GM23248 (cell line): Measurements from ENCODE around the gene SH3TC2. TPM values are rescaled to one million over a fixed set of nuclear protein-coding genes. Genes with fewer than 3 reads are reported as not detected.

Experiments
- DNase-seq: peaks from one replicate; pipeline ENCODE4 v3.0.0-alpha.2; 2015
- H2AFZ ChIP-seq: fragments of 200-600 bp; sonication (generic); 2 replicates; pipeline ENCODE4 v1.6.1; 2016; ENCODE audit warnings: antibody characterized with exemption
- H3F3A ChIP-seq: fragments of 200-600 bp; sonication (generic); 2 replicates; pipeline ENCODE4 v1.6.1; 2016; ENCODE audit warnings: mild to moderate bottlenecking, antibody characterized with exemption, mixed run types; ENCODE audit not compliant: insufficient read depth
- H3K27ac ChIP-seq: fragments of 200-600 bp; sonication (generic); 2 replicates; pipeline ENCODE4 v1.5.1; 2016; ENCODE audit warnings: mild to moderate bottlenecking
- H3K27me3 ChIP-seq: fragments of 200-600 bp; sonication (generic); replicated peaks from 2 replicates; pipeline ENCODE4 v1.6.1; 2016; ENCODE audit warnings: mild to moderate bottlenecking; ENCODE audit not compliant: insufficient read depth
- H3K36me3 ChIP-seq: fragments of 200-600 bp; sonication (generic); 2 replicates; pipeline ENCODE4 v1.6.1; 2016; ENCODE audit warnings: low read depth, mild to moderate bottlenecking
- H3K4me1 ChIP-seq: fragments of 200-600 bp; sonication (generic); 2 replicates; pipeline ENCODE4 v1.6.1; 2016; ENCODE audit warnings: mild to moderate bottlenecking; ENCODE audit not compliant: insufficient read depth
- H3K4me2 ChIP-seq: fragments of 200-600 bp; sonication (generic); one replicate; pipeline ENCODE4 v1.6.1; 2016; ENCODE audit warnings: mild to moderate bottlenecking; ENCODE audit not compliant: unreplicated experiment
- H3K4me3 ChIP-seq: fragments of 200-600 bp; sonication (generic); 2 replicates; pipeline ENCODE4 v1.5.1; 2016; ENCODE audit warnings: mild to moderate bottlenecking
- H3K79me2 ChIP-seq: fragments of 200-600 bp; sonication (generic); 2 replicates; pipeline ENCODE4 v1.6.1; 2016; ENCODE audit warnings: mild to moderate bottlenecking; ENCODE audit not compliant: insufficient read depth
- H3K9ac ChIP-seq: fragments of 200-600 bp; sonication (generic); 2 replicates; pipeline ENCODE4 v1.6.1; 2016; ENCODE audit warnings: mild to moderate bottlenecking
- H3K9me2 ChIP-seq: fragments of 200-600 bp; sonication (generic); 2 replicates; pipeline ENCODE4 v1.6.1; 2016; ENCODE audit warnings: mixed run types, mild to moderate bottlenecking, moderate library complexity; ENCODE audit not compliant: insufficient read depth
- H3K9me3 ChIP-seq: fragments of 200-600 bp; sonication (generic); one replicate; pipeline ENCODE4 v1.6.1; 2017; ENCODE audit warnings: low read depth
- H4K20me1 ChIP-seq: fragments of 200-600 bp; sonication (generic); 2 replicates; pipeline ENCODE4 v1.6.0; 2016; ENCODE audit not compliant: insufficient read depth
- EZH2 ChIP-seq: fragments of 200-600 bp; sonication (generic); IDR thresholded peaks from 2 replicates; pipeline ENCODE4 v1.6.1; 2018; ENCODE audit warnings: antibody characterized with exemption, mild to moderate bottlenecking; ENCODE audit not compliant: insufficient read depth, poor library complexity, severe bottlenecking
- EZH2phosphoT487 ChIP-seq: fragments of 200-600 bp; sonication (generic); IDR thresholded peaks from 2 replicates; pipeline ENCODE4 v1.6.1; 2018; ENCODE audit warnings: antibody characterized with exemption, moderate library complexity, mild to moderate bottlenecking, low read depth; ENCODE audit not compliant: insufficient read depth
- WGBS, 2 experiments: methylation state at CpG; one replicate each; pipeline ENCODE4 v1.1.6; 2015 to 2017; ENCODE audit warnings: low lambda C conversion rate in 2 of 2, low coverage in 1 of 2; ENCODE audit errors: missing lambda C conversion rate in 2 of 2; 5-methylcytosine and 5-hydroxymethylcytosine counted together
- in situ Hi-C: fragments of 300-500 bp; cut with MboI; formaldehyde crosslinking; loops from 2 replicates; pipeline ENCODE4 v1.15.0; 2020
- polyA plus RNA-seq: library from polyadenylated mRNA; unstranded; fragments of >200 nt; fragmentation: Nextera tagmentation; extraction: Ambion mirVana; gene quantifications from 2 replicates; pipeline ENCODE4 v1.2.1, GENCODE V29; 2016
- total RNA-seq: library from RNA; depleted of rRNA; stranded (reverse); fragments of >200 nt; shearing (Covaris generic); gene quantifications from 2 replicates; pipeline ENCODE4 v1.2.3, GENCODE V29; 2014

The SH3TC2 gene
- total and polyA plus RNA-seq, 2 experiments from 2014 or later, result 0.88 to 1.1 TPM

DNA sequence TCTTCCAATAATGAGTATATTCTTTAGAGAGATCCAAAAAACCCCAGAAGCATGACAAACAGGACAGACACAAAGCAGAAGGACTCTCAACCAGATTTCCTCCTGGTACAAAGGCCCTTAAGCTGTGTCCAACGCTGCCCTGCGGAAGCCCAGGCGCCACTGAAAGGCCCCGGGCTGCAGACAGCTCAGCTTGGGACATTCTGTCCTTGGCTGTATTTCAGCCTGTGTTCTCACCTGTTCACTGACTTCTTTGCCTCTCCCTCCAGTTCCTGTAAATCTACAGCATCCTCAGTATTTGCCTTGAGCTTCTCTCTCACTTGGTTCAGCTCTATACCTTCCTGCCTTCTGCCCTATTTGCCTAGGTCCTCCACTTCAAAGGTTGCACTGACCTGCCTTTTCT lies 96.5 kb downstream of the SH3TC2 start:
- H3F3A ChIP-seq, result peaks cover 4% of the 10 kb centered on the region; the same call in 1 of the 2 replicates
- H3K4me1 ChIP-seq, result peaks cover 39% of the 10 kb centered on the region
- TF ChIP-seq EZH2 (no peak), EZH2phosphoT487 (no peak)
- H2AFZ ChIP-seq, result no peak overlapping the region
- no peaks in the 10 kb centered on the region for H4K20me1 ChIP-seq
- no peak for DNase-seq
- H3K9me3 ChIP-seq, result no peaks in the 10 kb centered on the region
- 52 to 65% methylated on average over 4 of the region's 4 CpGs for WGBS, 2 experiments
- peak overlapping the region; percentile 18 for H3K4me2 ChIP-seq
- H3K4me3 ChIP-seq, result no peak overlapping the region
- H3K27me3 ChIP-seq, result no peaks in the 10 kb centered on the region
- peak overlapping the region; percentile 74 for H3K9ac ChIP-seq
- no peaks in the 10 kb centered on the region for H3K9me2 ChIP-seq
- H3K36me3 ChIP-seq, result no peaks in the 10 kb centered on the region
- no peaks in the 10 kb centered on the region for H3K79me2 ChIP-seq
- H3K27ac ChIP-seq, result peak overlapping the region; percentile 84
- in situ Hi-C loops, result no loop called here

DNA sequence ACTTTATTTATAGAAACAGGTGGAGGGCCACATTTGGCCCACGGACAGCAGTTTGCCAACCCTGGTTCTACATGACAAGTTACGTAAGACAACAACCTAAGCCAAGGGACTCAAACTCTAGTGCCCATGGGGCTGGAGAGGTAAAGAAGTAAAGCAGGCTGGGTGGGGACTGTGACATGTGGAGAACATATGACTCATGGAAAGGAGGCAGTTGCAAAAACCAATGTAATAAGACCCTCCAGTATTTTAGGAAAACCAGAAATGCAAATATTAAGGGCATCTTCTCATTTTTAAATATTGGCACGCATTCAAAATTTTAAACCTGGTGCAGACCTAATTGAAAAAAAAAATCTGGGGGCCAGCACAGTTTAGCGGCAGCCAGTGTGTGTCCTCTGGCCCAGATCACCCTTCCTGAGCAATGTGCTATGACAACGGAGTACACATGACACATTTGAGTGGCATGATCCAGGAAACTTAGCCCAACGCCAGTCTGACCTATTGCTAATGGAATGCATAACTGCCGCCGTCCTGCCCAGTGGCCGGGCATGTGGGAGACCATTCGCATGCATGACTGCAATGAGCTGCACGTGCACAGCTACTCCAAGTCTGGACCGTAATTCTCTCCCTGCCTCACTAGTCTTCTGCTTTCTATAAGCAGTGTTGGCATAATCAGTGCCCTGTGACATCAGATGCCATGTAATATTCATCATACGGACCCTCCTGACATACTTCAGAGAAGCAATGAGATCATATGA lies 97.2 kb downstream of the SH3TC2 start:
- no peak for TF ChIP-seq EZH2phosphoT487
- TF ChIP-seq EZH2, result no peak
- peak overlapping the region; percentile 74 for H3K9ac ChIP-seq
- WGBS, 2 experiments, result 8% methylated on average over 13 of the region's 13 CpGs
- peak overlapping the region; percentile 53 for H3K4me2 ChIP-seq
- no peaks in the 10 kb centered on the region for H3K9me2 ChIP-seq
- in situ Hi-C loops, result no loop called here
- no peaks in the 10 kb centered on the region for H4K20me1 ChIP-seq
- H3K4me3 ChIP-seq, result no peak overlapping the region
- H3K9me3 ChIP-seq, result no peaks in the 10 kb centered on the region
- H3K27me3 ChIP-seq, result no peaks in the 10 kb centered on the region
- peaks cover 4% of the 10 kb centered on the region; the same call in 1 of the 2 replicates for H3F3A ChIP-seq
- H3K79me2 ChIP-seq, result no peaks in the 10 kb centered on the region
- no peaks in the 10 kb centered on the region for H3K36me3 ChIP-seq
- H2AFZ ChIP-seq, result 0 out of 2 replicates have a peak overlapping the region, but pooled peaks have one; percentile 12
- peak; percentile 99 for DNase-seq
- peak overlapping the region; percentile 84 for H3K27ac ChIP-seq
- peaks cover 39% of the 10 kb centered on the region for H3K4me1 ChIP-seq

DNA sequence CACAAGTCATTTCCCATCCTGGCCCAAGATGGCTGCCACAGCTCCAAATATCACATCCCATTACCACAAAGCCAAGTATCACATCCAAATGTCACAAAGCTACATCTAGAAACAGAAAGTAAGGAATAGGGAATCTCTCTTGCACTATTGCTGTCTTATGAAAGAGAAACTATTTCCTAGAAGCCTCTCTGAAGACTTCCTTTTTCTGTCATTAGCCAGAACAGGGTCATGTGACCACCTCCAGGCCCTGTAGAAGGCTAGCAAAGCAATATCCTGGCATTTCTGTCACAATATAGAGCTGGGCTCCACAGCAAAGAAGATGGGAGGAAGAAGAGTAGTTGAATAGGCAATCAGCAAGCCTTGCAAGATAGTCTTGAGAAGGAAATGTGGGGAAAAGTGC lies 99.2 kb downstream of the SH3TC2 start:
- no peak for DNase-seq
- Histone ChIP-seq H3K9me2 (no peaks in the 10 kb centered on the region), H3K9ac (no peak overlapping the region), H3K4me2 (no peak overlapping the region), H3K4me3 (no peak overlapping the region), H3K27ac (no peak overlapping the region), H3F3A (peaks cover 4% of the 10 kb centered on the region; the same call in 1 of the 2 replicates), H3K4me1 (peaks cover 32% of the 10 kb centered on the region), H4K20me1 (no peaks in the 10 kb centered on the region), H3K27me3 (no peaks in the 10 kb centered on the region; the same call in 1 of the 2 replicates), H3K9me3 (no peaks in the 10 kb centered on the region), H3K79me2 (no peaks in the 10 kb centered on the region), H2AFZ (no peak overlapping the region), H3K36me3 (no peaks in the 10 kb centered on the region)
- in situ Hi-C loops, result no loop called here
- TF ChIP-seq EZH2 (no peak), EZH2phosphoT487 (no peak)

DNA sequence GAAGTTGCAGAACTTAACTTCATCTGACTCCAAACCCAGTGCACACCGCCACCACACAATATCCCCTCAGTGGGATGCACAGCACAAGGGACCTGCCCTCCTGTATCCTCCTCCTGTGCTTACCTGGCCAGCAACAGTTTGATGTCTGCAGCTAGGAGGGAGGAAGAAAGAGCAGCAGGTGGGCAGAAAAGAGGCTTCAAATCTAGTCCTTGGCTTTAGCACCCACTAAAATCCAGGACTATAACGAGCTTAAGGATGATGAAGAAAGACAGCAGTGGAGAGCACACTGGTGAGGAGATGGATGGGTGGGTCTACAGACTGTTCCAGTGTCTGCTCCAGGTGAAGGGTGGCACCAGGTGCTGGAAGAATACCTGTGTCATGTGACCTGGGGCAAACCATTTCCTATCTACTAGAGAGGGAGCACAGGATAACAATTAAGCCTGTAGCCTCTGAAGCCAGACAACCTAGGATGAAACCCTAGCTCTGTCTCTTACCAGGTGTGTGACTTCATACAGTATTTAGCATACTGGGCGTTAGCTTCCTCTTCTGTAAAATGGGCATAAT lies 100.0 kb downstream of the SH3TC2 start:
- Histone ChIP-seq H3K9me3 (no peaks in the 10 kb centered on the region), H3K79me2 (no peaks in the 10 kb centered on the region), H3K27ac (no peak overlapping the region), H3K36me3 (no peaks in the 10 kb centered on the region), H3K4me2 (no peak overlapping the region), H4K20me1 (no peaks in the 10 kb centered on the region), H3F3A (peaks cover 4% of the 10 kb centered on the region; the same call in 1 of the 2 replicates), H3K4me3 (no peak overlapping the region), H3K9me2 (no peaks in the 10 kb centered on the region), H3K9ac (no peak overlapping the region), H3K4me1 (peaks cover 27% of the 10 kb centered on the region), H2AFZ (no peak overlapping the region), H3K27me3 (no peaks in the 10 kb centered on the region; the same call in 1 of the 2 replicates)
- TF ChIP-seq EZH2phosphoT487, result no peak
- TF ChIP-seq EZH2, result no peak
- WGBS, 2 experiments, result 89 to 94% methylated on average over 3 of the region's 3 CpGs
- DNase-seq, result no peak
- in situ Hi-C loops, result no loop called here
